ENCODE results near the gene DRD4. TPM values are rescaled to one million over a fixed set of nuclear protein-coding genes. Genes with fewer than 3 reads are reported as not detected.

Gene DRD4
- total RNA-seq, 1 donor from 2014 or later = 0.97 TPM

DNA sequence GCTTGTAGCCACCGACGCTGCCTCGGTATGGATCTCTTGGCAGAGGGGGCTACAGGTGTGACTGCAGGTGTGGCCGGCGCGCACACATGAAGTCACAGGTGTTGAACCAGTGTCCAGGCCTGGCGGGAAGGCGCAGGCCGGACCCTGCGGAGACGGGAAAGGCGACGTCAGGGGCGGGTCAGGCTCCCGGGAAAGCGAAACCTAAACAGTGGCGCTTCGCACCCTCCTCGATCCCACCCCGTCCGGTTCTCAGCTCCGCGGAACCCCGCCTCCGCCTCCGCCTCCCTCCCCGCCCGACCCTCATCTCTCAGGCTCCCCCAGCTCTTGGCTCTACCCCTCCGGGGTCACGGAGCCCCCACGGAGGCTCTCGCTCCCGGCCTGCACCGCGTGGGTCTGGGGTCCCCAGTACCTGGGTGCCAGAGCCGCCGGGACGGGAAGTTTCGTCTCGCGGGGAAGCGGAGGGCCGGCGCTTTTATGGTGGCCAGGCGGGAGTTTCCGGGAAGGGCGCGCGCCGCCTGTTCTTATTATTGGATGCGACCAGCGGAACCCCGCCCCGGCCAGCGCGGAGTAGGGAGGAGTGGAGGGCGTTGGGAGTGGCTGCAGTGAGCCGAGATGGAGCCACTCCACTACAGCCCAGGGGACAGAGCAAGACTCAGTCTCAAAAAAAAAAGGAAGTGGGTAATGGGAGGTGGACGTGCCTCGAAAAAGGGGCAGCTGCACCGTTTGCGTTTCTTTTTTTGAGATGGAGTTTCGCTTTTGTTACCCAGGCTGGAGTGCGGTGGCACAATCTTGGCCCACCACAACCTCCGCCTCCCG is 21.4 kb upstream of the DRD4 start, which contains the start of gene IRF7:
Gene IRF7 (minus strand): TSS at position 447 of the 816 bp plus-strand sequence. CDS start 586 bp downstream, outside the sequence.
- no peaks in the 10 kb centered on the region for H3K36me3 ChIP-seq
- H3K4me1 ChIP-seq = no peaks in the 10 kb centered on the region
- peaks cover 44% of the 10 kb centered on the region for H4K20me1 ChIP-seq (ENCODE audit: low read depth)
- peak within 1 kb of the TSS; percentile 59 for H3K27ac ChIP-seq
- Mint-ChIP-seq H3K4me3 (peak within 1 kb of the TSS; percentile 83), H3K27ac (no peak within 1 kb of the TSS), H3K36me3 (peaks cover 4% of the 10 kb centered on the region), H3K4me1 (no peaks in the 10 kb centered on the region), H3K9me3 (no peaks in the 10 kb centered on the region), H3K27me3 (ENCODE audit: insufficient read depth, low read depth) (peaks cover 14% of the 10 kb centered on the region)
- TF ChIP-seq, protein P1, sequence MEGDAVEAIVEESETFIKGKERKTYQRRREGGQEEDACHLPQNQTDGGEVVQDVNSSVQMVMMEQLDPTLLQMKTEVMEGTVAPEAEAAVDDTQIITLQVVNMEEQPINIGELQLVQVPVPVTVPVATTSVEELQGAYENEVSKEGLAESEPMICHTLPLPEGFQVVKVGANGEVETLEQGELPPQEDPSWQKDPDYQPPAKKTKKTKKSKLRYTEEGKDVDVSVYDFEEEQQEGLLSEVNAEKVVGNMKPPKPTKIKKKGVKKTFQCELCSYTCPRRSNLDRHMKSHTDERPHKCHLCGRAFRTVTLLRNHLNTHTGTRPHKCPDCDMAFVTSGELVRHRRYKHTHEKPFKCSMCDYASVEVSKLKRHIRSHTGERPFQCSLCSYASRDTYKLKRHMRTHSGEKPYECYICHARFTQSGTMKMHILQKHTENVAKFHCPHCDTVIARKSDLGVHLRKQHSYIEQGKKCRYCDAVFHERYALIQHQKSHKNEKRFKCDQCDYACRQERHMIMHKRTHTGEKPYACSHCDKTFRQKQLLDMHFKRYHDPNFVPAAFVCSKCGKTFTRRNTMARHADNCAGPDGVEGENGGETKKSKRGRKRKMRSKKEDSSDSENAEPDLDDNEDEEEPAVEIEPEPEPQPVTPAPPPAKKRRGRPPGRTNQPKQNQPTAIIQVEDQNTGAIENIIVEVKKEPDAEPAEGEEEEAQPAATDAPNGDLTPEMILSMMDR (IDR thresholded peaks at IDR 0.05) = no peak
- TF ChIP-seq EZH2 (IDR thresholded peaks at IDR 0.05) = no peak
- no peak for TF ChIP-seq EZH2phosphoT487 (IDR thresholded peaks at IDR 0.05)
- H3K4me2 ChIP-seq = peak within 1 kb of the TSS; percentile 91
- H3K9me3 ChIP-seq (ENCODE audit: low read depth) = no peaks in the 10 kb centered on the region
- peak within 1 kb of the TSS; percentile 64 for H3K9ac ChIP-seq
- H3K4me3 ChIP-seq = peak within 1 kb of the TSS; percentile 90
- peak; percentile 94 for DNase-seq (ENCODE audit: low spot score)
- H3F3A ChIP-seq (ENCODE audit: low read depth) = peaks cover 32% of the 10 kb centered on the region
- H3K79me2 ChIP-seq (ENCODE audit: low read depth) = peaks cover 5% of the 10 kb centered on the region
- H3K27me3 ChIP-seq = no peaks in the 10 kb centered on the region
- no peak within 1 kb of the TSS for H2AFZ ChIP-seq (replicated peaks)

DNA sequence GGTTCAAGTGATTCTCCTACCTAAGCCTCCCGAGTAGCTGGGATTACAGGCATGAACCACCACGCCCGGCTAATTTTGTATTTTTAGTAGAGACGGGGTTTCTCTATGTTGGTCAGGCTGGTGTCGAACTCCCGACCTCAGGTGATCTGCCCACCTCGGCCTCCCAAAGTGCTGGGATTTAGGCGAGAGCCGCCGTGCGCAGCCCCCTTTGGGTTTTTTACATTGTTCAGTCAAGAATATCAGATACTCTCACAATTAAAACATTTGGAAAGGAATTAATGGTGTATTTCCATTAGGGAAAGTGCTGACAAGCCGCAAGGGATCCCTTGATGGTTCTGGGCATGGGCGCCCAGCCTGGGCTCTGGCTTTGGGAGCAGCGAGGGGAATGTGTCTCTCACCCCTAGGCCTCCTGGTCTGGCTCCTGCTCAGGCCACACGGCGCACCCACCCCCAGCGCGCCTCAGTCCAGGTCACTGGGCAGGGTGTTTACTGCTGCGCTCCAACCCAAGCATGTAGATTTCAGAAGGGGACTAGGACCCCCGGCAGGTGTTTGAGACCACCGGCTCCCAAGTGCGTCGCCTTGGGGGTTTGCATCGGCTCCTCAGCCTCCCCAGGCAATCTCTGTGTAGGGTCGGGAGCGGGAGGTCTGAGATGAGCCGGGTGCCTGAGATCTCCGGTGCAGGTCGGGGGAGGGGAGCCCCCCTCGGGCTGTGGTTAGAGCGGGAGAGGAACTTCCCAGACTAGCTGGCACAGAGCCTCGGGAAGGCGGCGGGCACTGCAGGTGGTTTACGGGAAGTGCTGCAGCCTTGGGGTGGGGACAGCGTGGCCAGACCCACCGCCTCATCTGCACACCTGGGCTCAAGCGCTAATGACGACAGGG is 20.5 kb upstream of the DRD4 start:
- Mint-ChIP-seq H3K36me3 (peaks cover 2% of the 10 kb centered on the region), H3K9me3 (no peaks in the 10 kb centered on the region), H3K4me1 (no peaks in the 10 kb centered on the region), H3K4me3 (peak overlapping the region; percentile 83), H3K27ac (no peak overlapping the region), H3K27me3 (ENCODE audit: insufficient read depth, low read depth) (peaks cover 14% of the 10 kb centered on the region)
- Histone ChIP-seq H3K36me3 (no peaks in the 10 kb centered on the region), H3F3A (ENCODE audit: low read depth) (peaks cover 32% of the 10 kb centered on the region), H3K4me1 (no peaks in the 10 kb centered on the region), H4K20me1 (ENCODE audit: low read depth) (peaks cover 37% of the 10 kb centered on the region), H3K9ac (no peak overlapping the region), H2AFZ (replicated peaks) (no peak overlapping the region), H3K27me3 (no peaks in the 10 kb centered on the region), H3K4me2 (peak overlapping the region; percentile 91), H3K4me3 (peak overlapping the region; percentile 90), H3K79me2 (ENCODE audit: low read depth) (peaks cover 5% of the 10 kb centered on the region), H3K27ac (no peak overlapping the region), H3K9me3 (ENCODE audit: low read depth) (no peaks in the 10 kb centered on the region)
- DNase-seq (ENCODE audit: low spot score) = no peak
- TF ChIP-seq EZH2phosphoT487 (IDR thresholded peaks at IDR 0.05) (no peak), EZH2 (IDR thresholded peaks at IDR 0.05) (no peak)
- TF ChIP-seq, protein P1 (IDR thresholded peaks at IDR 0.05) = no peak

DNA sequence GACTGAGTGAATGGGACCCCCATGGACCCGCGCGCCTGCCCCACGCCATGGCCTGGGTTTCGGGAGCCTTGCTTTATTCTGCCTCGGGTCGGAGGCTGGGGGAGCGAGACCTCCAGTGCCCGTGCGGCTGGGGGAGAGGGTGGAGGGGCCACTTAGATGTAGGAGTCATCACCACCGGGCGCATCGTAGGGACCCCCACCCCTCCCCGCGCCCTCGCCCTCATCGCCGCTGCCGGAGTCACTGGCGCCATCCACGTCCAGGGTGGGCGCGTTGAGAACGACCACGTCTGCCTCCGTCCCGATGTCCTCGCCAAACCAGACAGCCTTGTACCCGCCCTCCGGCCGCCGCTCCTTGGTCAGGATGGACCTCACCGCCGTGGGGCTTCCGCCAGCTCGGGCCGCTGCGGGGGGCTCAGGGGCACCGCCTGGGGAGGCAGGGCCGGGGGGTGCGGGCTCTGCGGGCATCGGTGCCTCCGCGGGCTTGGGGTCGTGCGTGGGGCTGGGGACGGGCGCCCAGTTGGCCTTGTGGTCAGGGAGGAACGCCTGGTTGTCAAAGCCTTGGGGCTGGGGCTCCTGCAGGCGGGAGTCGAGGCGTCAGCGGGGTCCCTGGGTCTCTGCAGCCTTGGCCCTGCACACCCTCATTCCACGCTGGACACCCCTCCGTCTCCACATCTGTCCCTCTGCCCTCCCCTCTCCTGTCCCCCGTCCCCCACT is 19.7 kb upstream of the DRD4 start:
- Mint-ChIP-seq H3K4me3 (no peak overlapping the region), H3K27ac (no peak overlapping the region), H3K9me3 (no peaks in the 10 kb centered on the region), H3K36me3 (no peaks in the 10 kb centered on the region), H3K27me3 (ENCODE audit: insufficient read depth, low read depth) (peaks cover 10% of the 10 kb centered on the region), H3K4me1 (no peaks in the 10 kb centered on the region)
- DNase-seq (ENCODE audit: low spot score) = no peak
- no peaks in the 10 kb centered on the region for H3K27me3 ChIP-seq
- peaks cover 5% of the 10 kb centered on the region for H3K79me2 ChIP-seq (ENCODE audit: low read depth)
- H2AFZ ChIP-seq (replicated peaks) = no peak overlapping the region
- no peak overlapping the region for H3K4me3 ChIP-seq
- H4K20me1 ChIP-seq (ENCODE audit: low read depth) = peaks cover 29% of the 10 kb centered on the region
- TF ChIP-seq, protein P1 (IDR thresholded peaks at IDR 0.05) = no peak
- TF ChIP-seq EZH2 (IDR thresholded peaks at IDR 0.05) = no peak
- no peak for TF ChIP-seq EZH2phosphoT487 (IDR thresholded peaks at IDR 0.05)
- H3F3A ChIP-seq (ENCODE audit: low read depth) = peaks cover 25% of the 10 kb centered on the region
- H3K9ac ChIP-seq = no peak overlapping the region
- no peak overlapping the region for H3K4me2 ChIP-seq
- no peaks in the 10 kb centered on the region for H3K9me3 ChIP-seq (ENCODE audit: low read depth)
- no peak overlapping the region for H3K27ac ChIP-seq
- H3K4me1 ChIP-seq = no peaks in the 10 kb centered on the region
- H3K36me3 ChIP-seq = no peaks in the 10 kb centered on the region
